Osteoblast (primary cell): ENCODE results near the gene NRP2. TPM values are rescaled to one million over a fixed set of nuclear protein-coding genes. Genes with fewer than 3 reads are reported as not detected.

ENCODE experiments used
- DNase-seq: peaks from one replicate; pipeline ENCODE4 v3.0.0; 2011; ENCODE audit warnings: low spot score, mixed read lengths; ENCODE audit not compliant: insufficient read length; ENCODE audit errors: missing footprints
- H2AFZ ChIP-seq: 2 replicates; pipeline ENCODE4 v1.6.0; 2011; ENCODE audit warnings: mild to moderate bottlenecking, low read length
- H3K27ac ChIP-seq: 2 replicates; pipeline ENCODE4 v1.5.1; 2011; ENCODE audit warnings: mild to moderate bottlenecking, low read depth, low read length, moderate library complexity
- H3K27me3 ChIP-seq: 2 replicates; pipeline ENCODE4 v1.6.0; 2012; ENCODE audit warnings: mild to moderate bottlenecking, control low read depth, inconsistent platforms, low read length, moderate library complexity; ENCODE audit not compliant: insufficient read depth
- H3K36me3 ChIP-seq: 2 replicates; pipeline ENCODE4 v1.5.1; 2011; ENCODE audit warnings: mild to moderate bottlenecking, low read length, control low read depth, moderate library complexity; ENCODE audit not compliant: insufficient read depth
- H3K4me1 ChIP-seq: 2 replicates; pipeline ENCODE4 v1.5.1; 2011; ENCODE audit warnings: mild to moderate bottlenecking, low read length, control low read depth, moderate library complexity; ENCODE audit not compliant: insufficient read depth
- H3K4me2 ChIP-seq: 2 replicates; pipeline ENCODE4 v1.6.0; 2011; ENCODE audit warnings: mild to moderate bottlenecking, low read length; ENCODE audit not compliant: insufficient read depth
- H3K4me3 ChIP-seq: fragments of 200-600 bp; sonication (generic); 3 replicates; pipeline ENCODE4 v1.5.1; 2012; ENCODE audit warnings: mild to moderate bottlenecking, low read length, inconsistent platforms; ENCODE audit not compliant: insufficient read depth
- H3K79me2 ChIP-seq: 2 replicates; pipeline ENCODE4 v1.6.0; 2012; ENCODE audit warnings: mild to moderate bottlenecking, low read length, control low read depth, inconsistent platforms; ENCODE audit not compliant: insufficient read depth
- H3K9me3 ChIP-seq: 2 replicates; pipeline ENCODE4 v1.5.1; 2011; ENCODE audit warnings: low read depth, low read length, control low read depth
- H4K20me1 ChIP-seq: 2 replicates; pipeline ENCODE4 v1.6.0; 2012; ENCODE audit warnings: mild to moderate bottlenecking, low read length, control low read depth; ENCODE audit not compliant: insufficient read depth
- CTCF ChIP-seq: IDR thresholded peaks from 2 replicates; pipeline ENCODE4 v1.5.1; 2011; ENCODE audit warnings: mild to moderate bottlenecking, low read depth, low read length, moderate library complexity; ENCODE audit errors: extremely low read depth
- total RNA-seq: library from RNA; depleted of rRNA; stranded (reverse); fragments of >200 nt; gene quantifications from 2 replicates; pipeline ENCODE4 v1.2.3, GENCODE V29; 2012

The NRP2 gene
- 145 and 183 TPM in 2 replicates for total RNA-seq

- peaks cover 24% of the 10 kb centered on the region for H4K20me1 ChIP-seq
- H3K4me1 ChIP-seq: peaks cover 35% of the 10 kb centered on the region
- H3K79me2 ChIP-seq: peaks cover 49% of the 10 kb centered on the region
These were observed at the start of gene NRP2 for GRCh38 chr2:205682239-205682970. TSS of gene NRP2 (plus strand) at chr2:205682501. CDS start at chr2:205683291, 790 bp downstream.

GRCh38 chr2:205633994-205634393 lies 48.3 kb upstream of the NRP2 start:
- H3K36me3 ChIP-seq: no peaks in the 10 kb centered on the region
- H3K79me2 ChIP-seq: no peaks in the 10 kb centered on the region
- H4K20me1 ChIP-seq: no peaks in the 10 kb centered on the region
- no peaks in the 10 kb centered on the region for H3K9me3 ChIP-seq
- DNase-seq: no peak
- no peak overlapping the region for H3K4me2 ChIP-seq
- TF ChIP-seq CTCF: no peak
- no peak overlapping the region for H3K4me3 ChIP-seq
- no peaks in the 10 kb centered on the region for H3K27me3 ChIP-seq
- H2AFZ ChIP-seq: no peak overlapping the region
- H3K27ac ChIP-seq: no peak overlapping the region
- H3K4me1 ChIP-seq: peaks cover 3% of the 10 kb centered on the region

More at GRCh38 chr2:205682239-205682970, at the start of gene NRP2:
- Histone ChIP-seq H3K9me3 (no peaks in the 10 kb centered on the region), H3K4me3 (peak within 1 kb of the TSS; percentile 84), H3K27me3 (no peaks in the 10 kb centered on the region), H3K27ac (peak within 1 kb of the TSS; percentile 80), H3K36me3 (no peaks in the 10 kb centered on the region), H2AFZ (peak within 1 kb of the TSS; percentile 88), H3K4me2 (peak within 1 kb of the TSS; percentile 96)
- DNase-seq: peak; percentile 94
- no peak for TF ChIP-seq CTCF

- no peak overlapping the region for H3K4me3 ChIP-seq
- no peak for DNase-seq
- no peaks in the 10 kb centered on the region for H3K27me3 ChIP-seq
- TF ChIP-seq CTCF: no peak
- peak overlapping the region; percentile 16 for H2AFZ ChIP-seq
- no peaks in the 10 kb centered on the region for H4K20me1 ChIP-seq
- H3K4me2 ChIP-seq: no peak overlapping the region
- H3K27ac ChIP-seq: no peak overlapping the region
- peaks cover 3% of the 10 kb centered on the region for H3K4me1 ChIP-seq
- H3K36me3 ChIP-seq: no peaks in the 10 kb centered on the region
- no peaks in the 10 kb centered on the region for H3K9me3 ChIP-seq
- no peaks in the 10 kb centered on the region for H3K79me2 ChIP-seq
These were observed 45.6 kb upstream of the NRP2 start for GRCh38 chr2:205636549-205637319.

- H3K4me3 ChIP-seq: no peak overlapping the region
- no peaks in the 10 kb centered on the region for H3K9me3 ChIP-seq
- H3K27me3 ChIP-seq: no peaks in the 10 kb centered on the region
- no peak overlapping the region for H3K27ac ChIP-seq
- no peak for TF ChIP-seq CTCF
- H2AFZ ChIP-seq: no peak overlapping the region
- H4K20me1 ChIP-seq: no peaks in the 10 kb centered on the region
- H3K4me2 ChIP-seq: no peak overlapping the region
- peaks cover 3% of the 10 kb centered on the region for H3K4me1 ChIP-seq
- no peaks in the 10 kb centered on the region for H3K36me3 ChIP-seq
- no peaks in the 10 kb centered on the region for H3K79me2 ChIP-seq
- DNase-seq: no peak
These were observed 45.0 kb upstream of the NRP2 start for GRCh38 chr2:205637320-205637602.
